Glomerular visceral epithelial cell (primary cell): ENCODE results near the gene ENOX2.
A peak's percentile ranks its signal among the peaks of the same experiment; 100 is the strongest.
"Not testable (repeated sequence)": the region's sequence is repeated elsewhere in the genome, so short reads cannot be mapped to it uniquely, and the experiment has no call there.

ENCODE experiments used
- DNase-seq: peaks from one replicate; pipeline ENCODE4 v3.0.0-alpha.2; 2016; ENCODE audit errors: extremely low spot score

ENOX2 gene

DNA sequence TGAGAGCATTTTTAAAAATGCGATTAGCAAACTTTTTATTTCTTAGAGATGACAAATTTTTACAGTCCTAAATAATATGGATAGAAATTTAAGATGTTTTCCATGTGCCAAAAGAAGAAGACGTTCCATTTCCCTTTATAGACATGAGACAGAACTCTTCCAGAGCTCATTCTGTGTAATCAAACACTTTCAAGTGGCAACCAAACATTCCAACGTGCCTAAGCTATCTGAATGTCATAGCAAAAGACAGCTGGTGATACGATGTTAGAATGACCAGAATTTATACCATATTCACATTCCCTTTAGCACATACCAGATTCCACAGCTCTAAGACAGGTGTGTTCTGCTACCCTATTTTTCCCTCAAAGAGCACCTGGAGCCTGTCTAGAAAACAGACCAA, 133.2 kb downstream of the ENOX2 start:
- no peak for DNase-seq

DNA sequence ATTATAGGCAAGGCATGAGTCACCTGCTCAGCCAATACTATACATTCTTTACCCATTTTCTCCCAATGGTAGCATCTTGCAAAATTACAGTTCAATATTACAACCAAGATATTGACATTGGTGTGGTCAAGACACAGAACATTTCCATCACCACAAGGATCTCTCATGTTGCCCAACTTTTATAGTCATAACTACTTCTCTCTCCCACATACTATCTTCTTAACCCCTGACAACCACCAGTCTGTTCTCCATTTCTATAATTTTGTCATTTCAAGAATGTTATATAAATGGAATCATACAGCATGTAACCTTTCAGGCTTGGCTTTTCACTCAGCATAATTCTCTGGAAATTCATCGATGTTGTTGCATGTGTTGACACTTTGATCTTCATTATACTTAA, 144.9 kb downstream of the ENOX2 start:
- DNase-seq = no peak

- no peak for DNase-seq
Measured at GRCh38 chrX:130756233-130756632, 146.8 kb downstream of the ENOX2 start.

DNA sequence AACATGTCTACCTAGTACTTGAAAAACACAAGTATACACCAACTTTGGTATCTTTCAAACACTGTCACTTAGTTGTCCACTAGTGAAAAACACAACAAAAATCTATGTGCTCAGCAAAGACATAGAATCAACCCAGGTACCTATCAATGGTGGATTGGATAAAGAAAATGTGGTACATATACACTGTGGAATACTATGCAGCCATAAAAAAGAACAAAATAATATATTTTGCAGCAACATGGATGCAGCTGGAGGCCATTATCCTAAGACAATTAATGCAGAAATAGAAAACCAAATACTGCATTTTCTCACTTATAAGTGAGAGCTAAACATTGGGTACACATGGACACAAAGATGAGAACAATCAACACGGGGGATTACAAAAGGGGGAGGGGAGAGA, 148.7 kb downstream of the ENOX2 start:
- no peak for DNase-seq

GRCh38 chrX:130746709-130747342, 156.2 kb downstream of the ENOX2 start:
- no peak for DNase-seq

- no peak for DNase-seq
Measured at GRCh38 chrX:130746077-130746476, 156.9 kb downstream of the ENOX2 start.

- no peak for DNase-seq
Measured at GRCh38 chrX:130741584-130741983, 161.4 kb downstream of the ENOX2 start.

DNA sequence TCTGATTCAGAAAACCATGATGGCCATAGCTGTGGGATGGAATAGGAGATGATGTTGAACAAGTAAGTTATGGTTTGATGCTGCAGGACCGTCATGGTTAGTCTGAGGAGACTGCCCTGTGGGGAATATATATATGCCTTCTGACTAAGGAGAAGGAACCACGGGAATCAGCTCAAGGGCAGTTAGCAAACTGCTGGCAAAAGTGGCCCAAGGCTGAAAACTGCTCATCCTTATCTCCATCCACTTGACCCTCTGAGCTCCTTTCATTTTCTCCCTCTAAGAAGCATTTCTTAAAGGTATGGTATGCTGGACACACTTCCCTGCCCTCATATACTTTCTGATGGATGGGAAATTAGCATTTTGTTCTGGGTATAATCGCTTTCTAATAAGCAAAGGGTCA, 161.9 kb downstream of the ENOX2 start:
- DNase-seq = no peak

- DNase-seq = no peak
Measured at GRCh38 chrX:130738638-130739195, 164.3 kb downstream of the ENOX2 start.

DNA sequence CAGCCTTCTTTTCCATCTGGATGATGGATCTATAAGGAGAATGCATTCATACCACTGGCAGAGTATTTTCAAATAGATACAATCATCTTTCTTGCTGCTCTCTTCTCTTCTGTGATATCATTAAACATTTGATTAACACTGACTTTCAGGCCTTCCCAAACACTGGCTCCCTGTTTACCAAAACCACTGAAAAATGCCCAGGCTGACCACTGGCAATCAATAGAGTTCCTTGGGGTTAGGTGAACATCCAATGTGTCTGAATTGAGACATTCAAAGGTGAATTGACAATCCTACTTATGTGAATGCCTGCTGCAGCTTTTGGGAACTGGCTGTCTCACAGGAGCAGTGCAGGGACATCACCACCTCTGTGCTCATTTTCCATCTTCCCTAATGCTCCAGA, 168.3 kb downstream of the ENOX2 start:
- DNase-seq = no peak

DNA sequence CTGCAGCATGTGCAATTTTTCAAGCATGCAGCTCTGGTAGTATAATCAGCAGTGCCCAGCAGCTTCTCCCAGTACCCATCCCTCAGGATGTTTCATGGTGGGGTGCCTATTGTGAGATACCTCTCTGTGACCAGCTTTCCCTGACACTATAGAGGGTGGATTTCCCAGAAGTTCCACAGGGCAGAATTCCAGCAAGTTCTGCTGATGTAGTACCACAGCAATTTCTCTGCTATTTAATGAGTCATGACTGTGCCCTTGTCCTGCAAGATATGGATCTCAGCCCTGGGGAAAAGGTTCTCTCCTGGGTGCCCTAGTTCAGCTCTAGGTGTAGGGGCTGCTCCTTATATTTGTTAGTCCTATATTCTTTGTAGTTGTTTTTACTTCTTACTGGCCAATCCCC, 174.8 kb downstream of the ENOX2 start:
- peak; percentile 49 for DNase-seq

DNA sequence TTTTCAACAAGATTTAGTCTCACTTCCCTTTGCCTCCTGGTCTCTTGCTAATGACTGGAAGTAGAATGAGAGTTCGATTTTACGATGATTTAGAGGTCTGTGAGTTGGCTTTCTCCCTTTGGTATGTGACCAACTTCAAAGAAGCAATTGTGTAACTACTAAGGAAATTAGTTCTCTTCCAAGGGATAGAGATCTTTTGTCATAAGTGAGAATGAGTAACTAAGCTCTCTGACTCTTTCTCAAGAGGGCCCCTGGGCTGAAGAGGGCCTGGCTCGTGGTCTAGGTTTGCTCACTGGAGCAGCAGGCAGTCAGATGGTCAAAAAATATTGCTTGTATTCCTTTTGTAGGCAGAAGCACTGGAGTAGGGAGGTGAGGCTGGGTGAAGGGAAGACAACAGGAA, 176.3 kb downstream of the ENOX2 start:
- DNase-seq = peak; percentile 31

- DNase-seq = no peak
Measured at GRCh38 chrX:130725519-130725918, 177.5 kb downstream of the ENOX2 start.

DNA sequence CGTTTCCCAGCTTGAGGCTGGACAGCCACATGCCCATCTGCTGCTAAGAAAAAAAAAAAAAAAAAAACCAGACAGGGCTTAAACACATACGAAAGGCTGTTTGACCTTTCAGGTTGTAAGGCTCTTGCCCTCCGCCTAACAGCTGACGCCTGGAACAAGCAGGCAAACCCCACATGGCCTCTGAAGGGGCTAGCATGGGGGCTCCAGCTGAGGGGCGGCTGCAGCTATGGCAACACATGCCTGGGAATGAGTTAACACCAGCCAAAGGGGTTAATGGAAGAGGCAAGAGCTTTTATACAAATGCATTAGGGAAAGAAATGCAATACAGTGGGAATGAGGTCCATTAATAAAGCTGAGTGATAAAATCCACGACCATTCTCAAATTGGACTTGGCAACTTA, 183.6 kb downstream of the ENOX2 start:
- DNase-seq = no peak

GRCh38 chrX:130718137-130718536, 184.9 kb downstream of the ENOX2 start:
- DNase-seq = no peak

DNA sequence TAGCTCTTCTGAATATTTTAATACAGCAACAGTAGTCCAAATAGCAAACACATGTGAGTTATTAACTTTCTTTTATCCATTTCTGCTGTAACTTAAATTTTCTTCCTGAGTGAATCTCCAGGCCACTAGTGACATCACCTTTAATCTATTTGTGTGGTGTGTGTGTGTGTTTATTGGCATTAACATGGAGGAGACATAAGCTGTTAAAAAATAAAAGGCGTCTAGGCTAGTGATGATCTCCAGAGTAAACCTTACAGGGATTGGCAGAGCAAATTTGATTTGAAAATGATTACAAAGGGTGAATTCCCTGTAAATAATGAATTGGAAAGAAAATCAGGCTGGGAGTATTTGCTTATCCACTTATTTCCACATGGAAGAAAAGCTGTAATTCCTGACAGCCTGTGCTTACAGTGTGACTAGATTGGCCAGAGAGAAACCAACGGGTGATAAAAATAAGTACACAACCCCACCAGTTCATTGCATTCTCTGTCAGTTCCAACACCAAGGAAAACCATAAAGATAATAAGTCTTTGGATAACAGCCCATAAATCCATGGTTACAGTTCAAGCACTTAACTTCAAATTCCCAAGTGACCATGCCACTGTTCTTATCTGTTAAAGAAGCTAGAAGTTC, 186.1 kb downstream of the ENOX2 start:
- DNase-seq = peak; percentile 31

DNA sequence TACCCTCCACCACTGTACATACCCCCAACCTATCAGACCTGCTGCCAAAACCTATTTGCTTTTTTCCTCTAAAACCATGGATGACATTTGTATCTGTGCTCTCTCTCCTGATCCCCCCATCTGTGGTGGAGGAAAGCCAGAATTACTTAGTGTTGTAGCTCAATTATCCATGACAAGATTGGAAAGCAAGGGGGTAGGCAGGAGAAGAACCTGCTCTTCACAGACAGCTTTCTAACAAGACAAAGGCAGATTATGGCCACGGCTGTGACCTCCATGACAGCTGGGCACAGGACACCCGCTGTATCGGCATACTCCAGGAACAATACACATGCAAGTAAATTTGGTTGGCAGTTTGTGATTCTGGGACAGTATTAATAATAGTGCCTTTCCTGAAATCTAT, 186.7 kb downstream of the ENOX2 start:
- DNase-seq = no peak

DNA sequence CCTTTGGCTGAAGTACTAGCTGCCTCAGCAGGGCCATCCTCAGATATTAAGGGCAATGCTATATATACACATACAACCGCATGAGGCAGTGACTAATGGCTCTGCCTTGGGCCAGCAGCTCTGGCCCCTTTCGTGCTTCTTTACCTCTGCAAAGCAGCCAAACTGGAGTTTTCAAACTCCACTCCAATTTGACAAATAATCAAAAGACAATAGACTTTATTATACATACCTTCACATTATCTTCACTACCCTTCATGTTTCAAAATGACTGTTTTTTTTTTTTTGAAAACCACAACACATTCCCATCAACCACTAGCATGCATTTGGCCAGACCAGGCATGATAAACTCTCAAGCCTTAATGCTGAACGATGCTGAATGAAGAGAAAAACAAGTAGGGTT, 187.7 kb downstream of the ENOX2 start:
- DNase-seq = peak; percentile 45

- DNase-seq = no peak
Measured at GRCh38 chrX:130714665-130715064, 188.3 kb downstream of the ENOX2 start.

- no peak for DNase-seq
Measured at GRCh38 chrX:130714135-130714534, 188.9 kb downstream of the ENOX2 start.

DNA sequence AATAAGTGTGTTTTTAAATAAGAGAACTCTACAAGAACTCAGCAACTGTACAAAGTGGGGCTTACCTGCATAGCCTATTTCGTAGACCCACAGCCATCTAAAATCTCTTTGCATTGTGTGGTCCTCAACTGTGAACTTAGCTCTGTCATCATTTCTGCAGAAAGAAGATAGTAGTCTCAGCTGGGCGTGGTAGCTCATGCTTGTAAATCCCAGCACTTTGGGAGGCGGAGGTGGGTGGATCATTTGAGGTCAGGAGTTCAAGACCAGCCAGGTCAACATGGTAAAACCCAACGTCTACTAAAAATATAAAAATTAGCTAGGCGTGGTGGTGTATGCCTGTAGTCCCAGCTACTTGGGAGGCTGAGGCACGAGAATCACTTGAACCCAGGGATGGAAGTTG, 193.8 kb downstream of the ENOX2 start:
- not testable (repeated sequence) for DNase-seq

DNA sequence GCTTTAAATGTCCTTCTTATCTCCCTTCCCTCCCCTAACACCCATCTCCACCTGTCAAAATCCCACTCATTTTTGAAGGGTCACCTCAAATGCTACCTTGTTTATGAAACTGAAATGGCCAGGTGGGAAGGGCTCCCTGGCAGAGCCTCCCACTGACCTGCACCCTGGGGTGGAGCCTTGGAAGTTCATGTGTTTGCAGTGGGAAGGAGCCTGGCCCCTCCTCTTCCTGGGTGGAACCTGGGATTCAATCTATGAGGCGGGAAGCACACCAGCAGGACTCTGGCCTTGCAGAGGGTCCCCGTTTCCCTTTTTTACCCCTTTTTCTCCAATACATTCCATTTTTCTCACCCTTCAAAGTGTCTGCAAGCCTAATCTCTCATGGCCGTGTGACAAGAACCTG, 197.4 kb downstream of the ENOX2 start:
- no peak for DNase-seq
